ENCODE data around the gene PDK2. TPM values are rescaled to one million over a fixed set of nuclear protein-coding genes. Genes with fewer than 3 reads are reported as not detected.
A peak's percentile ranks its signal among the peaks of the same experiment; 100 is the strongest.

Gene PDK2
- total RNA-seq, 1 experiment from 2014 or later = 31.9 TPM

GRCh38 chr17:50151937-50152547, 56.9 kb downstream of the PDK2 start:
- intact Hi-C loops (cut with micrococcal nuclease) = loop anchor here (1.0 to 5.0 kb wide), 3 partner anchors 9 to 125 kb away; partner anchors contain the start of gene PDK2
- TF ChIP-seq EZH2 (IDR thresholded peaks at IDR 0.05; ENCODE audit: low read length, unreplicated experiment) (no peak), CTCF (conservative IDR thresholded peaks at IDR 0.05; ENCODE audit: low read depth, low read length) (no peak), EZH2phosphoT487 (IDR thresholded peaks at IDR 0.05; ENCODE audit: borderline replicate concordance, low read length) (no peak)
- peak overlapping the region; percentile 99 for H3K4me2 ChIP-seq (ENCODE audit: low read length)
- no TSS peak for BruUV-seq (replicated peaks)
- ATAC-seq (peak; percentile 64), DNase-seq (peak; percentile 93)
- H2AFZ ChIP-seq (ENCODE audit: low read length) = peak overlapping the region; percentile 93
- H3K27ac ChIP-seq (ENCODE audit: low read length) = peak overlapping the region; percentile 82
- H3K4me3 ChIP-seq (ENCODE audit: low read length) = peak overlapping the region; percentile 90
- peaks cover 37% of the 10 kb centered on the region for H3K79me2 ChIP-seq (ENCODE audit: low read length)
- no peaks in the 10 kb centered on the region for H3K27me3 ChIP-seq (ENCODE audit: low read length)
- H4K20me1 ChIP-seq (ENCODE audit: low read length) = peaks cover 17% of the 10 kb centered on the region
- no peaks in the 10 kb centered on the region for H3K36me3 ChIP-seq (ENCODE audit: low read depth, low read length)
- peaks cover 46% of the 10 kb centered on the region for H3K4me1 ChIP-seq (ENCODE audit: insufficient read depth, low read length)
- H3K9me2 ChIP-seq (replicated peaks; ENCODE audit: low read length) = no peaks in the 10 kb centered on the region
- H3K9ac ChIP-seq (ENCODE audit: low read length) = peak overlapping the region; percentile 68
- POLR2A ChIA-PET (ENCODE audit: unreplicated experiment) = interaction anchor here (0.5 to 0.8 kb wide), 4 partner anchors 21 to 573 kb away, joined by 3 to 18 read pairs (median 4); no protein-coding TSS in a partner anchor
- H3K9me3 ChIP-seq (ENCODE audit: low read length) = no peaks in the 10 kb centered on the region
- H3F3A ChIP-seq (ENCODE audit: low read length, unreplicated experiment) = no peaks in the 10 kb centered on the region
- CTCF ChIA-PET = interaction anchor here (0.5 to 1.6 kb wide), 6 partner anchors 9 to 283 kb away, joined by 3 to 11 read pairs (median 6); partner anchors contain the start of gene PDK2

- no TSS peak for BruUV-seq (replicated peaks)
- H3K9me2 ChIP-seq (replicated peaks; ENCODE audit: low read length) = no peaks in the 10 kb centered on the region
- peak overlapping the region; percentile 99 for H3K4me2 ChIP-seq (ENCODE audit: low read length)
- H3K9me3 ChIP-seq (ENCODE audit: low read length) = no peaks in the 10 kb centered on the region
- H3K9ac ChIP-seq (ENCODE audit: low read length) = peak overlapping the region; percentile 68
- peak overlapping the region; percentile 93; the same call in 1 of the 2 replicates for H2AFZ ChIP-seq (ENCODE audit: low read length)
- peaks cover 10% of the 10 kb centered on the region; the same call in 1 of the 2 replicates for H4K20me1 ChIP-seq (ENCODE audit: low read length)
- H3K36me3 ChIP-seq (ENCODE audit: low read depth, low read length) = no peaks in the 10 kb centered on the region
- peak overlapping the region; percentile 90; the same call in 1 of the 2 replicates for H3K4me3 ChIP-seq (ENCODE audit: low read length)
- no peak for ATAC-seq
- no peaks in the 10 kb centered on the region for H3K27me3 ChIP-seq (ENCODE audit: low read length)
- intact Hi-C loops (cut with micrococcal nuclease) = loop anchor here (1.0 to 5.0 kb wide), 2 partner anchors 9 to 125 kb away; no protein-coding TSS in a partner anchor
- H3F3A ChIP-seq (ENCODE audit: low read length, unreplicated experiment) = no peaks in the 10 kb centered on the region
- POLR2A ChIA-PET (ENCODE audit: unreplicated experiment) = interaction anchor here (0.5 kb wide), 1 partner anchor 572 kb away, joined by 3 read pairs; no protein-coding TSS in a partner anchor
- CTCF ChIA-PET = interaction anchor here (1.3 to 1.6 kb wide), 3 partner anchors 8 to 58 kb away, joined by 3 to 11 read pairs (median 7); partner anchors contain the start of gene PDK2
- DNase-seq = no peak
- no peak for TF ChIP-seq CTCF (conservative IDR thresholded peaks at IDR 0.05; ENCODE audit: low read depth, low read length)
- TF ChIP-seq EZH2 (IDR thresholded peaks at IDR 0.05; ENCODE audit: low read length, unreplicated experiment) = no peak
- no peak for TF ChIP-seq EZH2phosphoT487 (IDR thresholded peaks at IDR 0.05; ENCODE audit: borderline replicate concordance, low read length)
- H3K4me1 ChIP-seq (ENCODE audit: insufficient read depth, low read length) = peaks cover 39% of the 10 kb centered on the region
- H3K27ac ChIP-seq (ENCODE audit: low read length) = peak overlapping the region; percentile 82
- peaks cover 30% of the 10 kb centered on the region for H3K79me2 ChIP-seq (ENCODE audit: low read length)
These were observed 57.6 kb downstream of the PDK2 start for GRCh38 chr17:50152736-50153135.
